ENCODE results near the gene HEY2. TPM values are rescaled to one million over a fixed set of nuclear protein-coding genes. Genes with fewer than 3 reads are reported as not detected.
"Not testable (repeated sequence)": the region's sequence is repeated elsewhere in the genome, so short reads cannot be mapped to it uniquely, and the experiment has no call there.

The HEY2 gene
- polyA plus RNA-seq, 1 donor from 2014 or later: 0.30 TPM

- H3K27ac Mint-ChIP-seq: peak overlapping the region in 1 of 3 donors; percentile 40
- H3K4me1 Mint-ChIP-seq: peaks cover 5 to 8% (median 6%) of the 10 kb centered on the region in 3 donors
- peaks cover 0 to 8% (median 0%) of the 10 kb centered on the region in 3 donors for H3K9me3 Mint-ChIP-seq
- no peaks in the 10 kb centered on the region for H3K36me3 Mint-ChIP-seq
- H3K27me3 Mint-ChIP-seq: peaks cover 1% of the 10 kb centered on the region
- no peak overlapping the region for H3K4me3 Mint-ChIP-seq
These were observed 24.2 kb downstream of the HEY2 start for GRCh38 chr6:125773387-125774341.

- peak overlapping the region in 1 of 4 donors; percentile 24 for H3K4me3 Mint-ChIP-seq
These were observed 26.8 kb downstream of the HEY2 start for GRCh38 chr6:125776107-125776826.

GRCh38 chr6:125779924-125780539 is 30.6 kb downstream of the HEY2 start:
- no peaks in the 10 kb centered on the region for H3K27me3 Mint-ChIP-seq
- H3K4me1 Mint-ChIP-seq: peaks cover 8 to 11% (median 8%) of the 10 kb centered on the region in 3 donors
- H3K36me3 Mint-ChIP-seq: peaks cover 4% of the 10 kb centered on the region

More at GRCh38 chr6:125776107-125776826, 26.8 kb downstream of the HEY2 start:
- peak overlapping the region in 1 of 3 donors; percentile 47 for H3K27ac Mint-ChIP-seq
- not testable (repeated sequence) for H3K36me3 Mint-ChIP-seq, H3K9me3 Mint-ChIP-seq, H3K27me3 Mint-ChIP-seq, H3K4me1 Mint-ChIP-seq

GRCh38 chr6:125780540-125781313 is 31.3 kb downstream of the HEY2 start:
- Mint-ChIP-seq H3K9me3 (peaks cover 0 to 8% (median 0%) of the 10 kb centered on the region in 3 donors), H3K4me1 (peaks cover 8 to 11% (median 8%) of the 10 kb centered on the region in 3 donors), H3K36me3 (peaks cover 4% of the 10 kb centered on the region), H3K4me3 (no peak overlapping the region), H3K27me3 (no peaks in the 10 kb centered on the region), H3K27ac (no peak overlapping the region)

More at GRCh38 chr6:125779924-125780539, 30.6 kb downstream of the HEY2 start:
- H3K9me3 Mint-ChIP-seq: peaks cover 0 to 8% (median 0%) of the 10 kb centered on the region in 3 donors
- H3K4me3 Mint-ChIP-seq: no peak overlapping the region
- no peak overlapping the region for H3K27ac Mint-ChIP-seq

- peaks cover 0 to 8% (median 0%) of the 10 kb centered on the region in 3 donors for H3K9me3 Mint-ChIP-seq
- H3K27me3 Mint-ChIP-seq: no peaks in the 10 kb centered on the region
- H3K27ac Mint-ChIP-seq: no peak overlapping the region
- H3K36me3 Mint-ChIP-seq: peaks cover 5% of the 10 kb centered on the region
- H3K4me1 Mint-ChIP-seq: peaks cover 8 to 14% (median 8%) of the 10 kb centered on the region in 3 donors
- H3K4me3 Mint-ChIP-seq: no peak overlapping the region
These were observed 32.0 kb downstream of the HEY2 start for GRCh38 chr6:125781314-125781868.

GRCh38 chr6:125784365-125784764 is 34.9 kb downstream of the HEY2 start:
- Mint-ChIP-seq H3K9me3 (no peaks in the 10 kb centered on the region), H3K27me3 (no peaks in the 10 kb centered on the region), H3K27ac (peak overlapping the region in 1 of 3 donors; percentile 7), H3K4me1 (peaks cover 13 to 18% (median 16%) of the 10 kb centered on the region in 3 donors), H3K4me3 (no peak overlapping the region), H3K36me3 (peaks cover 9% of the 10 kb centered on the region)

GRCh38 chr6:125787791-125788190 is 38.4 kb downstream of the HEY2 start:
- Mint-ChIP-seq H3K27ac (peak overlapping the region in 1 of 3 donors; percentile 16), H3K27me3 (no peaks in the 10 kb centered on the region), H3K36me3 (peaks cover 5% of the 10 kb centered on the region), H3K9me3 (no peaks in the 10 kb centered on the region), H3K4me1 (peaks cover 20 to 33% (median 29%) of the 10 kb centered on the region in 3 donors), H3K4me3 (peak overlapping the region in 3 of 4 donors; percentile 73 to 95 (median 85))

- H3K4me3 Mint-ChIP-seq: peak overlapping the region; percentile 86 to 95 (median 91)
- H3K27me3 Mint-ChIP-seq: no peaks in the 10 kb centered on the region
- peaks cover 27 to 45% (median 37%) of the 10 kb centered on the region in 3 donors for H3K4me1 Mint-ChIP-seq
- peak overlapping the region; percentile 90 to 99 (median 97) for H3K27ac Mint-ChIP-seq
- H3K36me3 Mint-ChIP-seq: peaks cover 5% of the 10 kb centered on the region
- H3K9me3 Mint-ChIP-seq: no peaks in the 10 kb centered on the region
These were observed 39.7 kb downstream of the HEY2 start for GRCh38 chr6:125789167-125789566.

- no peaks in the 10 kb centered on the region for H3K9me3 Mint-ChIP-seq
These were observed 40.3 kb downstream of the HEY2 start for GRCh38 chr6:125789576-125790357.

GRCh38 chr6:125790358-125791150 is 41.1 kb downstream of the HEY2 start, which contains the start of gene NCOA7:
TSS of gene NCOA7 (plus strand) at chr6:125790960. CDS start at chr6:125815355, 24,395 bp downstream.
- Mint-ChIP-seq H3K36me3 (peaks cover 5% of the 10 kb centered on the region), H3K27me3 (no peaks in the 10 kb centered on the region), H3K27ac (peak within 1 kb of the TSS; percentile 90 to 99 (median 97)), H3K4me3 (peak within 1 kb of the TSS; percentile 90 to 98 (median 95)), H3K9me3 (no peaks in the 10 kb centered on the region), H3K4me1 (peaks cover 30 to 50% (median 37%) of the 10 kb centered on the region in 3 donors)

More at GRCh38 chr6:125789576-125790357, 40.3 kb downstream of the HEY2 start:
- H3K27ac Mint-ChIP-seq: peak overlapping the region; percentile 90 to 99 (median 97)
- peaks cover 5% of the 10 kb centered on the region for H3K36me3 Mint-ChIP-seq
- peak overlapping the region; percentile 86 to 95 (median 91) for H3K4me3 Mint-ChIP-seq
- H3K4me1 Mint-ChIP-seq: peaks cover 29 to 47% (median 37%) of the 10 kb centered on the region in 3 donors
- H3K27me3 Mint-ChIP-seq: no peaks in the 10 kb centered on the region

- Mint-ChIP-seq H3K4me1 (peaks cover 32 to 51% (median 37%) of the 10 kb centered on the region in 3 donors), H3K27me3 (no peaks in the 10 kb centered on the region), H3K4me3 (peak overlapping the region; percentile 87 to 98 (median 94)), H3K9me3 (no peaks in the 10 kb centered on the region), H3K27ac (peak overlapping the region; percentile 64 to 96 (median 86)), H3K36me3 (peaks cover 4% of the 10 kb centered on the region)
These were observed 41.9 kb downstream of the HEY2 start for GRCh38 chr6:125791151-125791819.

- Mint-ChIP-seq H3K4me1 (peaks cover 32 to 51% (median 37%) of the 10 kb centered on the region in 3 donors), H3K27ac (peak overlapping the region; percentile 64 to 96 (median 86)), H3K4me3 (peak overlapping the region; percentile 87 to 98 (median 94)), H3K36me3 (peaks cover 4% of the 10 kb centered on the region), H3K9me3 (no peaks in the 10 kb centered on the region), H3K27me3 (no peaks in the 10 kb centered on the region)
These were observed 42.4 kb downstream of the HEY2 start for GRCh38 chr6:125791820-125792165.
